KBM-7 (cell line): Measurements from ENCODE around the gene CEP350.
A peak's percentile ranks its signal among the peaks of the same experiment; 100 is the strongest.
"Not testable (repeated sequence)": the region's sequence is repeated elsewhere in the genome, so short reads cannot be mapped to it uniquely, and the experiment has no call there.

ENCODE experiments used
- DNase-seq: peaks from one replicate; pipeline ENCODE4 v3.0.0-alpha.2; 2015
- in situ Hi-C: fragments of 300-500 bp; cut with MboI; formaldehyde crosslinking; loops from 2 replicates; pipeline ENCODE4 v1.14.3; 2020; ENCODE audit warnings: low sequenced_read_pairs, low pct_unique_long_range_greater_than_20kb, mixed read lengths

CEP350 gene

GRCh38 chr1:179937668-179938254, 16.8 kb upstream of the CEP350 start:
- DNase-seq, result no peak
- in situ Hi-C loops, result no loop called here

- in situ Hi-C loops, result no loop called here
- DNase-seq, result peak; percentile 21
These were observed 15.9 kb upstream of the CEP350 start for GRCh38 chr1:179938752-179939151.

GRCh38 chr1:179939941-179940340, 14.7 kb upstream of the CEP350 start:
- no peak for DNase-seq
- in situ Hi-C loops, result no loop called here

- in situ Hi-C loops, result no loop called here
These were observed 13.2 kb upstream of the CEP350 start for GRCh38 chr1:179941454-179941853.

GRCh38 chr1:179950651-179951050, 4.0 kb upstream of the CEP350 start:
- in situ Hi-C loops, result no loop called here

More at GRCh38 chr1:179941454-179941853, 13.2 kb upstream of the CEP350 start:
- DNase-seq, result no peak

GRCh38 chr1:179951383-179952144, 3.0 kb upstream of the CEP350 start:
- peak; percentile 28 for DNase-seq
- in situ Hi-C loops, result no loop called here

More at GRCh38 chr1:179950651-179951050, 4.0 kb upstream of the CEP350 start:
- DNase-seq, result no peak

- in situ Hi-C loops, result no loop called here
- peak; percentile 47 for DNase-seq
These were observed 2.4 kb upstream of the CEP350 start for GRCh38 chr1:179952186-179952585.

- in situ Hi-C loops, result no loop called here
- peak; percentile 76 for DNase-seq
These were observed 577 bp upstream of the CEP350 start for GRCh38 chr1:179953974-179954492.

GRCh38 chr1:179955287-179955680, 674 bp downstream of the CEP350 start:
- peak; percentile 65 for DNase-seq
- in situ Hi-C loops, result no loop called here

GRCh38 chr1:179955731-179956130, 1.1 kb downstream of the CEP350 start:
- in situ Hi-C loops, result no loop called here
- DNase-seq, result peak; percentile 74

- in situ Hi-C loops, result no loop called here
- DNase-seq, result no peak
These were observed 3.7 kb downstream of the CEP350 start for GRCh38 chr1:179958359-179958758.

GRCh38 chr1:179962168-179962567, 7.6 kb downstream of the CEP350 start:
- in situ Hi-C loops, DNase-seq: not testable (repeated sequence)

GRCh38 chr1:179966551-179966950, 11.9 kb downstream of the CEP350 start:
- in situ Hi-C loops, result no loop called here
- DNase-seq, result no peak

GRCh38 chr1:179968284-179968993, 13.8 kb downstream of the CEP350 start:
- in situ Hi-C loops, result no loop called here

GRCh38 chr1:179968994-179969919, 14.6 kb downstream of the CEP350 start:
- no peak for DNase-seq
- in situ Hi-C loops, result no loop called here

More at GRCh38 chr1:179968284-179968993, 13.8 kb downstream of the CEP350 start:
- no peak for DNase-seq

GRCh38 chr1:179969962-179970361, 15.4 kb downstream of the CEP350 start:
- DNase-seq, result no peak
- in situ Hi-C loops, result no loop called here

GRCh38 chr1:179971563-179972496, 17.2 kb downstream of the CEP350 start:
- in situ Hi-C loops, result no loop called here
- no peak for DNase-seq
